Stimulated activated CD4-positive, alpha-beta T cell treated with anti-CD3 and anti-CD28 coated beads, Interleukin-4, amount 100 ng/mL, for 1 hour (primary cell): ENCODE results near the gene SPRY2.

Source experiments
- DNase-seq: peaks from one replicate; pipeline ENCODE4 v3.0.0-alpha.2; 2020

The SPRY2 gene

DNA sequence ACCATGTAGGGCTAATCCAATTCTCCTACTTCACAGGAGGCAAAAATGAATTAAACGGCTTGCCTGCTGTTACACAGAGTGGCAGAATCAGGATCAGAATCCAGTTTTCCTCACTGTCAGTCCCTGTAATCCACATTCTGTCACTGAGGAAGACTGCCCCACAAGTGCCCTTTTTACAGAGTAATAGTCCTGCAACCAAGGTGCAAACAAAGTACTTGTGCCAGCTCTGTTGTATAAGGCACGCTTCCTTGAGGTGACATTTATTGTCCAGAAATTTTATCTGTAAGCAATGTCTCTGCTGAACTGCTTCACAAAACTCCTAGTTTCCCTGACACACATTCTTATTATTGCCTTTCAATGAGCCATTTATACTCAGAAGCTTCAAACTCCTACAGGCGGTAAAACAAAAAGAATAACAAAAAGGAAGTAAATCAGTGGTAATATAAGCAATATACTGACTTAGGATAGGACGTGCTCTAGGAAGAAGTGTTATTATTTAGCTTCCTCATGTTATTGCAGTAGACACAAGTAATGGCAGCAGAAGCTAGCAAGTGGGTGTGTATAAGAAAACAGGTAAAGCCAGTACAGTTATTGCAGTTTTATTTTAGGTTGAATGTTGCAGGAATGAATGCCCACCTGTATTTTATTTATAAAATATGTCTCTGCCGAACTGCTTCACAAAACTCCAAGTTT, 28.8 kb downstream of the SPRY2 start:
- DNase-seq: no peak

DNA sequence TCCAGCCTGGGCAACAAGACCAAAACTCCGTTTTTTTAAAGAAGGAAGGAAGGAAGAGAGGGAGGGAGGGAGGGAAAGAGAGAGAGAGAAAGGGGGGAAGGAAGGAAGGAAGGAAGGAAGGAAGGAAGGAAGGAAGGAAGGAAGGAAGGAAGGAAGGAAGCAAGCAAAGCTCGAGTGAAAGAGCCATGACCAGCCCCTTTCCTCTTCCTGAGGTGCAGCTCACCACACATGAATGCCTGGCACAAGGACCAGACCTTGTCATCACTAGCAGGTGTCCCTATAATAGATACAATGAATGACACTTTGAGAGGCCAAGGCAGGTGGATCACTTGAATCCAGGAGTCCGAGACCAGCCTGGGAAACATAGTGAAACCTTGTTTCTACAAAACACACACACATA, 31.0 kb downstream of the SPRY2 start:
- DNase-seq: no peak

- no peak for DNase-seq
These were observed 33.4 kb downstream of the SPRY2 start for GRCh38 chr13:80307401-80307987.

GRCh38 chr13:80306337-80306972, 34.5 kb downstream of the SPRY2 start:
- DNase-seq: no peak

GRCh38 chr13:80305737-80306136, 35.2 kb downstream of the SPRY2 start:
- no peak for DNase-seq

DNA sequence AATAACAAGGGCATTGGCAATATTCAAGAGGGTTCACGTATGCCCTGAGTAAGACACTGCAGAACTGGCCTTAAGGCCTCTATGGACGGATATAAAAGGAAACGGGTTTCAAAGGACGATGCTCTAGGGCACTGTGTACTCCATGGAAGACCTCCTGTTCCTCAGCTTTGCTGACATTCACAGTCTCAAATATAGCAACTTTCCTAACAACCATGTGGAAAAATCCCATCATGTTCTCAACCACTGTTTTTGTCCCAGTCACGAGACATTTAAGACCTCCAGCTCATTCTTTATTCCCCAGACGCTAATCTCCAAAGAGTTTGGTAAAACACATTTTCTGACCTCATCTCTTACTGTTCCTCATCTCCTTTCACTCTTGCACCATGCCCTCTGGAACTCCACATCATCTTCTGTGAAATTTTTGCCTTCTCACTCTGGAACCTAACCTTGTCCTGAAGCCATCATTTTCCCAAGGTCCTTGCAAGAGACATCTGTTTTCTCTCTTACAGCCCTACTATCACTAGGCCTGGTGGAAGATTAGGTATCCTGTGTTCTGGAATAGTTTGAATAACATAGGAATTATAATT, 37.6 kb downstream of the SPRY2 start:
- no peak for DNase-seq

DNA sequence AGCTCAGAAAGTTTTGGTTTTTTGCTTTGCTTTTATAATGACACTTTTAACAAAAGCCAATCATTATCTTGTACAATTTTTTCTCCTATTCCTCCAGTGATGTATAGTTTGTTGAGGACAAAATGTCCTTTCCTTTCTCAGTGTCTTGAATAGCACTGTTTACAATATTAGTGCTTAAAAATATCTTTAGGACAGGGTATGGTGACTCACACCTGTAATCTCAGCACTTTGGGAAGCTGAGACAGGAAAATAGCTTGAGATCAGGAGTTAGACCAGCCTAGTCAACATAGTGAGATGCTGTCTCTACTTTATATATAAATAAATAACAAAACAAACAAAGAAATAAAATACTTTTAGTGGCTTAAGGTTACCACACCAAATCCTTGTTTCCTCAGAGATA, 41.9 kb downstream of the SPRY2 start:
- DNase-seq: no peak

DNA sequence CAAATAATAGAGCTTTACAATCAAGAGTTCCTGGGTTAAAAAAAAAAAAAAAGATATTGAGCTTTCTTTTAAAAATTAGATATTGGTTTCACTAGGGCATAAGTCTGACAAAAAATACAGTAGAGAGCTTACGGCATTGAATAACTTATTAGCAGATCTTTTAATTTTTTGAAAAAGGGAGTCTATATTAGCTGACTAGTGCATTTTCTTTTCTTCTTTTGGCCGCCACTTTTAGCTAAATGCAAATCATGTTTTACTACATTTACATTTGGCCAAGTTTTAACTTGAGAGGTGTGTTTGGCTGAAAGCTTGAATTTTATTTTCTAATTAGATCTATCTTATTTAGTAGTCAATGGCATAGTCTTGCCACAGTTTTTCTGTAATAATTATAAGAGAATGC, 43.4 kb downstream of the SPRY2 start:
- DNase-seq: no peak

DNA sequence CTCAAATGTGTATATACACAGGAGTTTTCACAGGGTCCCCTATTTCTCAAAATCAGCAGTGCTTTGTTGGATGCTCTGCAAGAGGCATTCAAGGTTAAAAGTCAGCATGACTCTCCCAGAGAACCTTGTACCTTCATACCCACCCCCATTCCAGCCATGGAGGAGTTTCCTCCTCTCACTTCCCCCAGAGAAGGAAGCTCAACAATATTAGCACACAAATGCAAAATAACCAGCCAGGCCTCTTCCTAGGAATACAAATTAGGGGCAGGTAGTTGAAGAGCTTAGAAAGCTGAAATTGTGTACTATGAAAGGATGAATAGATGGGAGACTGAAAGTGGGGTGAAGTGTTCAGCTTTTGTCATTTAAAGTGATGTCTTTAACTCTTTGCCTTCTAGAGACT, 43.8 kb downstream of the SPRY2 start:
- no peak for DNase-seq

- DNase-seq: no peak
These were observed 44.3 kb downstream of the SPRY2 start for GRCh38 chr13:80296638-80297037.

DNA sequence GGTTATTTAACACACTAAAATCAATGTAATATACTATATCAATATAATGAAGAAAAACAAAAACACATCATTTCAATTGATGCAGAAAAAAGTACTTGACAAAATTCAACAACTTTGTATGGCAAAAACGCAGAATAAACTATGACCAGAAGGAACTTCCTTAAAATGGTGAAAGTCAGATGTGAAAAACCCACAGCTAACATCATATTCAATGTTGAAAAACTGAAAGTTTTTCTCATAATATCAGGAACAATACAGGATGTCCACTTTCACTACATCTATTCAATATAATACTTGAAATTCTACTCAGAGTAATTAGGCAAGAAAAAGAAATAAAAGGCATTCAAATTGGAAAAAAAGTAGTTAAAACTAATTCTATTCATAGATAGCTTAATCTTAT, 50.3 kb downstream of the SPRY2 start:
- DNase-seq: no peak
